Cardiac muscle cell (in vitro differentiated cells and primary cell): ENCODE data around the gene MAST4. TPM values are rescaled to one million over a fixed set of nuclear protein-coding genes. Genes with fewer than 3 reads are reported as not detected.

Experiments used
- DNase-seq, 2 donors: peaks; one replicate each; pipeline versions ENCODE4 v3.0.0 to v3.0.0-alpha.2; 2010 to 2017; ENCODE audit warnings: low read depth in 1 of 2, low spot score in 1 of 2
- H3K27ac ChIP-seq: fragments of 200-600 bp; sonication (generic); 2 replicates; pipeline ENCODE4 v1.5.1; 2016
- H3K27me3 ChIP-seq: fragments of 200-600 bp; sonication (generic); 2 replicates; pipeline ENCODE4 v1.6.0; 2016; ENCODE audit warnings: control low read depth
- H3K36me3 ChIP-seq: fragments of 200-600 bp; sonication (generic); 2 replicates; pipeline ENCODE4 v1.5.1; 2016; ENCODE audit warnings: control low read depth
- H3K4me1 ChIP-seq: fragments of 200-600 bp; sonication (generic); 2 replicates; pipeline ENCODE4 v1.8.1; 2017; ENCODE audit warnings: low read depth, mild to moderate bottlenecking, mixed run types
- H3K4me3 ChIP-seq: fragments of 200-600 bp; sonication (generic); 2 replicates; pipeline ENCODE4 v1.5.1; 2016; ENCODE audit warnings: mild to moderate bottlenecking
- H3K9me3 ChIP-seq: fragments of 200-600 bp; sonication (generic); 2 replicates; pipeline ENCODE4 v1.5.1; 2017; ENCODE audit warnings: low read depth, mild to moderate bottlenecking, control low read depth
- polyA plus RNA-seq: library from polyadenylated mRNA; unstranded; fragments of >200 nt; fragmentation: Nextera tagmentation; extraction: Ambion mirVana; gene quantifications from 2 replicates; pipeline ENCODE4 v1.2.1, GENCODE V29; 2016
- total RNA-seq: library from RNA; depleted of rRNA; stranded (reverse); fragments of >200 nt; gene quantifications from 2 replicates; pipeline ENCODE4 v1.2.3, GENCODE V29; 2016
- TF ChIP-seq, protein P1 (sequence below): IDR thresholded peaks from 2 replicates; pipeline ENCODE4 v1.5.1; 2012; ENCODE audit warnings: low read depth, mild to moderate bottlenecking, low read length

Gene MAST4
- total and polyA plus RNA-seq, 2 experiments from 2014 or later = 33.1 to 58.0 TPM

DNA sequence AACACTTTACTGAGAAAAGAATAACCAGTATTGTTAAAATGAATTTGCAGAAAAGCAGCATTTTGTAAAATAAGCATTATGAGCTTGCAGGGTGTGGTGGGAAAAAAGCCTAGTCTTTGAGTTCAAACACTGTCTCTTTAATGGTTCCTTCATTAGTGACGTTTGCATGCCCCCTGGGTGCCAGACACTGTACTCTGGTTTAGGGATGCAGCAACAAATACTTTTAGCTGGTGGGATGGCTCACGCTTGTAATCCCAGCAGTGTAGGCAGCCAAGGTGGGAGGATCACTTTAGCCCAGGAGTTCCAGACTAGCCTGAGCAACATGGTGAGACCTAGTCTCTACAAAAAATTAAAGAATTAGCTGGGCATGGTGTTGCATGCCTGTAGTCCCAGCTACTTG is 62.3 kb downstream of the MAST4 start:
- Histone ChIP-seq H3K27ac (no peak overlapping the region), H3K27me3 (no peaks in the 10 kb centered on the region), H3K36me3 (no peaks in the 10 kb centered on the region), H3K4me3 (no peak overlapping the region), H3K4me1 (no peaks in the 10 kb centered on the region), H3K9me3 (no peaks in the 10 kb centered on the region)
- TF ChIP-seq, protein P1, sequence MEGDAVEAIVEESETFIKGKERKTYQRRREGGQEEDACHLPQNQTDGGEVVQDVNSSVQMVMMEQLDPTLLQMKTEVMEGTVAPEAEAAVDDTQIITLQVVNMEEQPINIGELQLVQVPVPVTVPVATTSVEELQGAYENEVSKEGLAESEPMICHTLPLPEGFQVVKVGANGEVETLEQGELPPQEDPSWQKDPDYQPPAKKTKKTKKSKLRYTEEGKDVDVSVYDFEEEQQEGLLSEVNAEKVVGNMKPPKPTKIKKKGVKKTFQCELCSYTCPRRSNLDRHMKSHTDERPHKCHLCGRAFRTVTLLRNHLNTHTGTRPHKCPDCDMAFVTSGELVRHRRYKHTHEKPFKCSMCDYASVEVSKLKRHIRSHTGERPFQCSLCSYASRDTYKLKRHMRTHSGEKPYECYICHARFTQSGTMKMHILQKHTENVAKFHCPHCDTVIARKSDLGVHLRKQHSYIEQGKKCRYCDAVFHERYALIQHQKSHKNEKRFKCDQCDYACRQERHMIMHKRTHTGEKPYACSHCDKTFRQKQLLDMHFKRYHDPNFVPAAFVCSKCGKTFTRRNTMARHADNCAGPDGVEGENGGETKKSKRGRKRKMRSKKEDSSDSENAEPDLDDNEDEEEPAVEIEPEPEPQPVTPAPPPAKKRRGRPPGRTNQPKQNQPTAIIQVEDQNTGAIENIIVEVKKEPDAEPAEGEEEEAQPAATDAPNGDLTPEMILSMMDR = no peak
- DNase-seq = no peak

DNA sequence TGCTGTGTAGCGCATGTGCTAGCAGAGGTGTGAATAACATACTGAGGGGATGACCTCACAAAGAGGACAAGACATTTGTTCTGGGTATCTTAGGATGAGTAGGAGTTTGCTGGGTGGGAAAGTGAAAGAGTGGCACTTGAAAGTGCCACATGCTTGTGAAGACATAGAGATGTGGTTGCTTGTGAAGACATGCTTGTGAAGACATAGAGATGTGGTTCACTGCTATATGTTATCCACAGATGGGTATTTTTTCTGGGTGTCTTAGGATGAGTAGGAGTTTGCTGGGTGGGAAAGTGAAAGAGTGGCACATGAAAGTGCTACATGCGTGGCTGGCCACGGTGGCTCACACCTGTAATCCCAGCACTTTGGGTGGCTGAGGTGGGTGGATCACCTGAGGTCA is 63.6 kb downstream of the MAST4 start:
- no peaks in the 10 kb centered on the region for H3K9me3 ChIP-seq
- no peaks in the 10 kb centered on the region for H3K27me3 ChIP-seq
- no peak for DNase-seq
- H3K4me1 ChIP-seq = no peaks in the 10 kb centered on the region
- TF ChIP-seq, protein P1 = no peak
- H3K36me3 ChIP-seq = no peaks in the 10 kb centered on the region
- no peak overlapping the region for H3K27ac ChIP-seq
- H3K4me3 ChIP-seq = no peak overlapping the region

DNA sequence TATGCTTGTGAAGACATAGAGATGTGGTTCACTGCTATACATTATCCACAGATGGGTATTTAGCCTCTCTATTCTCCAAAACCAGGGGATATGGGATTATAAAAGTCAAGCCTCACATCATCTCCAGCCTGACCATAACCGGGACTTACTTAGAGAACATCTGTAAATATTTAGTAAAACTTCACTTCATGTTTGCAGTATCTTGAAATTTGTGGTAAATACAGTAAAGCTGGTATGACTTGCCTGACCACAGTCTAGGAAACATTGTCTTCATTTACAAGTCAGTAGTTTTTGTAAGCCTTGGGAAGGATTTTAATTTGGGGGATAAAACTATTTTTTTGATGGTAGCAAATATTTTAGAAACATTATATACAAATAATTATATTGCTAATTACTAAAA is 64.2 kb downstream of the MAST4 start:
- Histone ChIP-seq H3K9me3 (no peaks in the 10 kb centered on the region), H3K4me1 (no peaks in the 10 kb centered on the region), H3K4me3 (no peak overlapping the region), H3K36me3 (no peaks in the 10 kb centered on the region), H3K27me3 (no peaks in the 10 kb centered on the region), H3K27ac (no peak overlapping the region)
- TF ChIP-seq, protein P1 = no peak
- no peak for DNase-seq

DNA sequence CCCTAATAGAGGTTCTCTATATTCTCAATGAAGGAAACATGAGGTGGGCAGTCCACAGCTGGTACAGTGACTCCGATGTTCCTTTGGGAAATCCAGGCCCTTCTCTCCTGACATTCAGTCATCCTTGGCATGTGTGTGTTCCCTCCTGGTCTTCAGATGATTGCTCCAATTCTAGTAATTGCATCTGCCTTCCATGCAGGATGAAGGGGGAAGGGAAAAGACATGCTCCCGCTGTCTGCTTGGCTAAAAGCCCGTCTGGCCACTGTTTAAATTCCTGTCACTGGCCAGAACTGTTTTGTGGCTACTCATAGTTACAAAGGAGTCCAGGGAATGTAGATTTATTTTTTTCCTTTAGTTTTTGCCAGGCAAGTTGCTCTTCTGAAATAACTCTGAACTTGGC is 65.0 kb downstream of the MAST4 start:
- Histone ChIP-seq H3K9me3 (no peaks in the 10 kb centered on the region), H3K36me3 (no peaks in the 10 kb centered on the region)
- DNase-seq = peak in 1 of 2 donors; percentile 90

DNA sequence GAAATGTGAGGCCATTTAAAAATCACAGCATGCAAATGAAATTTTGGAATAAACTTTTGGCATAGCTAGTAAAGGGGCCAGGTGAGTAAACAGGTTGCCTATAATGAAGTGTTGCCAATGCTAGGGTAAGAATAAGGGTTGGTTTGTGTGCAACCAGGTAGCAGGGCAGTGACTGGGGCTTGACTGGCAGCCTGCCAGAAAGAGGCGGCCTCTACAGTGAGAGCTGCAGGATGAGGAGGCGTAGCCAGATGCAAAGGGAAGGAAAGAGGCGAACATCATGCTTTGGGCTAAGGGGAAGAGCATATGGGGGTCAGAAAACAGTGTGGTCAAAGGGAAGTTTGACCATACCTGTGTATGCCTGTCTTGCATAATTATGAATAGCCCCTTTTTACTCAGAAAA is 70.6 kb downstream of the MAST4 start:
- Histone ChIP-seq H3K4me3 (no peak overlapping the region), H3K4me1 (no peaks in the 10 kb centered on the region), H3K27me3 (no peaks in the 10 kb centered on the region), H3K9me3 (no peaks in the 10 kb centered on the region), H3K27ac (no peak overlapping the region), H3K36me3 (no peaks in the 10 kb centered on the region)
- DNase-seq = peak in 1 of 2 donors; percentile 18
- TF ChIP-seq, protein P1 = no peak

More for the DNA sequence above, 65.0 kb downstream of the MAST4 start:
- Histone ChIP-seq H3K4me1 (no peaks in the 10 kb centered on the region), H3K27ac (no peak overlapping the region), H3K4me3 (no peak overlapping the region), H3K27me3 (no peaks in the 10 kb centered on the region)
- TF ChIP-seq, protein P1 = no peak
